Stimulated activated CD8-positive, alpha-beta memory T cell treated with anti-CD3 and anti-CD28 coated beads, Interleukin-12 subunit alpha, Interleukin-12 subunit beta, amount 100 ng/mL, for 1 hour (primary cell): ENCODE results near the gene AMOTL1.

Experiments
- DNase-seq: peaks from one replicate; pipeline ENCODE4 v3.0.0-alpha.2; 2020; ENCODE audit warnings: low read depth

AMOTL1 gene

GRCh38 chr11:94767701-94768601 lies at the start of gene AMOTL1:
TSS of gene AMOTL1 (plus strand) at chr11:94768356. CDS start at chr11:94768512, 156 bp downstream.
- no peak for DNase-seq

- DNase-seq: no peak
Measured at GRCh38 chr11:94719876-94720275, 48.3 kb upstream of the AMOTL1 start.

- no peak for DNase-seq
Measured at GRCh38 chr11:94721565-94722292, 46.4 kb upstream of the AMOTL1 start.

GRCh38 chr11:94722735-94723134 lies 45.4 kb upstream of the AMOTL1 start:
- no peak for DNase-seq

GRCh38 chr11:94725097-94725496 lies 43.1 kb upstream of the AMOTL1 start:
- no peak for DNase-seq

- no peak for DNase-seq
Measured at GRCh38 chr11:94727819-94728218, 40.3 kb upstream of the AMOTL1 start.

- no peak for DNase-seq
Measured at GRCh38 chr11:94728541-94728940, 39.6 kb upstream of the AMOTL1 start.

- no peak for DNase-seq
Measured at GRCh38 chr11:94728966-94729751, 39.0 kb upstream of the AMOTL1 start.

- no peak for DNase-seq
Measured at GRCh38 chr11:94730153-94730552, 38.0 kb upstream of the AMOTL1 start.

GRCh38 chr11:94731880-94732601 lies 36.1 kb upstream of the AMOTL1 start:
- DNase-seq: no peak

GRCh38 chr11:94732617-94733281 lies 35.4 kb upstream of the AMOTL1 start:
- DNase-seq: no peak

- no peak for DNase-seq
Measured at GRCh38 chr11:94734563-94735275, 33.4 kb upstream of the AMOTL1 start.

GRCh38 chr11:94735907-94736306 lies 32.2 kb upstream of the AMOTL1 start:
- DNase-seq: no peak

GRCh38 chr11:94737171-94737611 lies 31.0 kb upstream of the AMOTL1 start:
- no peak for DNase-seq

GRCh38 chr11:94738746-94739145 lies 29.4 kb upstream of the AMOTL1 start:
- DNase-seq: no peak

- DNase-seq: no peak
Measured at GRCh38 chr11:94739331-94739730, 28.8 kb upstream of the AMOTL1 start.

- no peak for DNase-seq
Measured at GRCh38 chr11:94740083-94741021, 27.8 kb upstream of the AMOTL1 start.

- DNase-seq: no peak
Measured at GRCh38 chr11:94741022-94741679, 27.0 kb upstream of the AMOTL1 start.

GRCh38 chr11:94742665-94743064 lies 25.5 kb upstream of the AMOTL1 start:
- DNase-seq: no peak
